Duodenal mucosa (tissue), 2 donors: ENCODE measurements around the gene MRPS35.

ENCODE experiments used
- H3K27ac ChIP-seq: one replicate; pipeline ENCODE4 v1.7.0; 2013; ENCODE audit warnings: low read depth, low read length
- H3K27me3 ChIP-seq, 2 donors: one replicate each; pipeline ENCODE4 v1.7.0; 2013; ENCODE audit warnings: low read length in 2 of 2, control low read depth in 1 of 2; ENCODE audit not compliant: insufficient read depth in 2 of 2, control insufficient read depth in 1 of 2
- H3K36me3 ChIP-seq, 2 donors: one replicate each; pipeline ENCODE4 v1.7.0; 2013; ENCODE audit warnings: low read length in 2 of 2, control low read depth in 1 of 2; ENCODE audit not compliant: insufficient read depth in 2 of 2, control insufficient read depth in 1 of 2
- H3K4me1 ChIP-seq, 2 donors: one replicate each; pipeline ENCODE4 v1.7.0; 2013; ENCODE audit warnings: low read length in 2 of 2, control low read depth in 1 of 2; ENCODE audit not compliant: insufficient read depth in 2 of 2, control insufficient read depth in 1 of 2
- H3K4me3 ChIP-seq, 2 donors: one replicate each; pipeline ENCODE4 v1.7.0; 2013; ENCODE audit warnings: low read length in 2 of 2, low read depth in 1 of 2
- H3K9ac ChIP-seq, 2 donors: one replicate each; pipeline ENCODE4 v1.7.0; 2013; ENCODE audit warnings: low read length in 2 of 2, low read depth in 1 of 2
- H3K9me3 ChIP-seq, 2 donors: one replicate each; pipeline ENCODE4 v1.7.0; 2013; ENCODE audit warnings: low read length in 2 of 2, control low read depth in 1 of 2; ENCODE audit not compliant: control insufficient read depth in 1 of 2

MRPS35 gene

GRCh38 chr12:27710592-27711316 is at the start of gene MRPS35:
TSS of gene MRPS35 (plus strand) at chr12:27710832. CDS start at chr12:27710844, 12 bp downstream.
- Histone ChIP-seq H3K9ac (peak within 1 kb of the TSS; percentile 96 to 98), H3K4me1 (peaks cover 10 to 11% of the 10 kb centered on the region in 2 donors), H3K4me3 (peak within 1 kb of the TSS; percentile 89 to 100)

GRCh38 chr12:27665704-27666103 is 44.9 kb upstream of the MRPS35 start:
- no peak overlapping the region for H3K9ac ChIP-seq
- no peaks in the 10 kb centered on the region for H3K27me3 ChIP-seq
- peaks cover 9 to 33% of the 10 kb centered on the region in 2 donors for H3K36me3 ChIP-seq
- H3K27ac ChIP-seq: no peak overlapping the region
- no peaks in the 10 kb centered on the region for H3K4me1 ChIP-seq
- H3K9me3 ChIP-seq: no peaks in the 10 kb centered on the region
- H3K4me3 ChIP-seq: no peak overlapping the region

More at GRCh38 chr12:27710592-27711316, at the start of gene MRPS35:
- peaks cover 0 to 11% of the 10 kb centered on the region in 2 donors for H3K36me3 ChIP-seq
- H3K9me3 ChIP-seq: no peaks in the 10 kb centered on the region
- H3K27me3 ChIP-seq: no peaks in the 10 kb centered on the region
- H3K27ac ChIP-seq: peak within 1 kb of the TSS; percentile 76

- no peaks in the 10 kb centered on the region for H3K9me3 ChIP-seq
- H3K4me1 ChIP-seq: no peaks in the 10 kb centered on the region
- H3K27ac ChIP-seq: no peak overlapping the region
- H3K4me3 ChIP-seq: no peak overlapping the region
- no peaks in the 10 kb centered on the region for H3K27me3 ChIP-seq
- peaks cover 9 to 30% of the 10 kb centered on the region in 2 donors for H3K36me3 ChIP-seq
- H3K9ac ChIP-seq: no peak overlapping the region
Measured at GRCh38 chr12:27666510-27666909, 44.1 kb upstream of the MRPS35 start.

GRCh38 chr12:27667540-27667939 is 43.1 kb upstream of the MRPS35 start:
- peaks cover 9 to 28% of the 10 kb centered on the region in 2 donors for H3K36me3 ChIP-seq
- H3K9ac ChIP-seq: no peak overlapping the region
- no peak overlapping the region for H3K27ac ChIP-seq

GRCh38 chr12:27672051-27672450 is 38.6 kb upstream of the MRPS35 start:
- Histone ChIP-seq H3K27me3 (no peaks in the 10 kb centered on the region), H3K36me3 (peaks cover 9 to 28% of the 10 kb centered on the region in 2 donors), H3K4me1 (no peaks in the 10 kb centered on the region), H3K27ac (no peak overlapping the region), H3K9me3 (no peaks in the 10 kb centered on the region), H3K4me3 (no peak overlapping the region), H3K9ac (no peak overlapping the region)

More at GRCh38 chr12:27667540-27667939, 43.1 kb upstream of the MRPS35 start:
- H3K9me3 ChIP-seq: no peaks in the 10 kb centered on the region
- no peaks in the 10 kb centered on the region for H3K4me1 ChIP-seq
- H3K4me3 ChIP-seq: no peak overlapping the region
- H3K27me3 ChIP-seq: no peaks in the 10 kb centered on the region

- Histone ChIP-seq H3K27me3 (no peaks in the 10 kb centered on the region), H3K4me1 (no peaks in the 10 kb centered on the region), H3K9ac (no peak overlapping the region), H3K27ac (no peak overlapping the region), H3K36me3 (peaks cover 13 to 26% of the 10 kb centered on the region in 2 donors), H3K4me3 (no peak overlapping the region), H3K9me3 (no peaks in the 10 kb centered on the region)
Measured at GRCh38 chr12:27672643-27673042, 38.0 kb upstream of the MRPS35 start.

GRCh38 chr12:27673101-27673718 is 37.4 kb upstream of the MRPS35 start:
- H3K36me3 ChIP-seq: peaks cover 10 to 21% of the 10 kb centered on the region in 2 donors

GRCh38 chr12:27674989-27675388 is 35.6 kb upstream of the MRPS35 start:
- Histone ChIP-seq H3K9me3 (no peaks in the 10 kb centered on the region), H3K27me3 (no peaks in the 10 kb centered on the region), H3K9ac (no peak overlapping the region), H3K4me1 (no peaks in the 10 kb centered on the region), H3K27ac (no peak overlapping the region), H3K36me3 (peaks cover 16 to 24% of the 10 kb centered on the region in 2 donors), H3K4me3 (no peak overlapping the region)

More at GRCh38 chr12:27673101-27673718, 37.4 kb upstream of the MRPS35 start:
- Histone ChIP-seq H3K9ac (no peak overlapping the region), H3K4me1 (no peaks in the 10 kb centered on the region), H3K27me3 (no peaks in the 10 kb centered on the region), H3K27ac (no peak overlapping the region), H3K4me3 (no peak overlapping the region), H3K9me3 (no peaks in the 10 kb centered on the region)

GRCh38 chr12:27680619-27681018 is 30.0 kb upstream of the MRPS35 start:
- no peak overlapping the region for H3K9ac ChIP-seq
- no peaks in the 10 kb centered on the region for H3K4me1 ChIP-seq
- H3K36me3 ChIP-seq: peaks cover 22 to 40% of the 10 kb centered on the region in 2 donors
- no peaks in the 10 kb centered on the region for H3K27me3 ChIP-seq
- no peaks in the 10 kb centered on the region for H3K9me3 ChIP-seq
- H3K27ac ChIP-seq: no peak overlapping the region
- no peak overlapping the region for H3K4me3 ChIP-seq

GRCh38 chr12:27682534-27682933 is 28.1 kb upstream of the MRPS35 start:
- Histone ChIP-seq H3K9me3 (no peaks in the 10 kb centered on the region), H3K36me3 (peaks cover 13 to 32% of the 10 kb centered on the region in 2 donors), H3K27ac (no peak overlapping the region), H3K4me1 (no peaks in the 10 kb centered on the region), H3K27me3 (no peaks in the 10 kb centered on the region), H3K4me3 (no peak overlapping the region), H3K9ac (no peak overlapping the region)
